SK-N-SH (cell line): ENCODE results near the gene GPM6B. TPM values are rescaled to one million over a fixed set of nuclear protein-coding genes. Genes with fewer than 3 reads are reported as not detected.

Experiments
- CTCF ChIA-PET: fragments of 300-600, 350-600 bp; formaldehyde crosslinking; extraction: SDS; loops from one replicate; lab custom pipeline; 2021; lab: Yijun Ruan, JAX
- POLR2A ChIA-PET: fragments of 350-600 bp; sonication (Branson Sonifier 250); formaldehyde crosslinking; extraction: SDS; loops from one replicate; lab custom pipeline; 2020; ENCODE audit warnings: antibody characterized with exemption, inconsistent platforms; lab: Yijun Ruan, JAX
- DNase-seq: peaks from one replicate; pipeline ENCODE4 v3.0.0; 2012
- H2AFZ ChIP-seq: fragments of 200-600 bp; sonication (generic); 2 replicates; pipeline ENCODE4 v1.8.1; 2016; ENCODE audit warnings: antibody characterized with exemption, mild to moderate bottlenecking, low read depth
- H3F3A ChIP-seq: fragments of 200-600 bp; sonication (generic); replicated peaks from 2 replicates; pipeline ENCODE3; 2016; ENCODE audit warnings: antibody characterized with exemption, mild to moderate bottlenecking; ENCODE audit not compliant: insufficient read depth
- H3K27ac ChIP-seq, 2 experiments: fragments of 200-500 bp in 1 of 2; fragments of 200-600 bp in 1 of 2; sonication (Bioruptor generic) in 1 of 2; sonication (generic), shearing (Covaris generic) in 1 of 2; 2 replicates each; pipeline versions ENCODE4 v1.5.1 to v1.6.1; 2014 to 2016; ENCODE audit warnings: low read depth in 2 of 2, inconsistent platforms in 1 of 2, low read length in 1 of 2, mild to moderate bottlenecking in 1 of 2, mixed read lengths in 1 of 2
- H3K27me3 ChIP-seq: fragments of 200-600 bp; sonication (generic), shearing (Covaris generic); 2 replicates; pipeline ENCODE4 v1.6.1; 2016; ENCODE audit warnings: mixed run types; ENCODE audit not compliant: insufficient read depth
- H3K36me3 ChIP-seq, 2 experiments: fragments of 200-500 bp in 1 of 2; fragments of 200-600 bp in 1 of 2; sonication (Bioruptor generic) in 1 of 2; sonication (generic) in 1 of 2; replicated peaks in 1 of 2; 2 replicates each; pipeline versions ENCODE3 to v1.5.1; 2014 to 2016; ENCODE audit warnings: low read length in 1 of 2, mild to moderate bottlenecking in 1 of 2; ENCODE audit not compliant: insufficient read depth in 2 of 2, control insufficient read depth in 1 of 2
- H3K4me1 ChIP-seq, 2 experiments: fragments of 200-500 bp in 1 of 2; fragments of 200-600 bp in 1 of 2; sonication (Bioruptor generic) in 1 of 2; sonication (generic), shearing (Covaris generic) in 1 of 2; 2 replicates each; pipeline versions ENCODE4 v1.5.1 to v1.6.1; 2014 to 2016; ENCODE audit warnings: low read depth in 1 of 2, low read length in 1 of 2, mixed run types in 1 of 2; ENCODE audit not compliant: insufficient read depth in 2 of 2, control insufficient read depth in 1 of 2
- H3K4me2 ChIP-seq: fragments of 200-600 bp; sonication (generic), shearing (Covaris generic); 2 replicates; pipeline ENCODE4 v1.6.1; 2017; ENCODE audit warnings: mixed run types
- H3K4me3 ChIP-seq, 2 experiments: fragments of 200-500 bp in 1 of 2; fragments of 200-600 bp in 1 of 2; sonication (Bioruptor generic) in 1 of 2; sonication (generic), shearing (Covaris generic) in 1 of 2; 2 replicates each; pipeline versions ENCODE4 v1.5.1 to v1.8.1; 2014 to 2016; ENCODE audit warnings: low read depth in 2 of 2, inconsistent platforms in 1 of 2, low read length in 1 of 2, mild to moderate bottlenecking in 1 of 2, mixed read lengths in 1 of 2, moderate library complexity in 1 of 2
- H3K79me2 ChIP-seq: fragments of 200-600 bp; sonication (generic); 2 replicates; pipeline ENCODE4 v1.8.1; 2017; ENCODE audit warnings: mild to moderate bottlenecking; ENCODE audit not compliant: insufficient read depth
- H3K9ac ChIP-seq: fragments of 200-600 bp; sonication (generic); 2 replicates; pipeline ENCODE4 v1.6.1; 2017; ENCODE audit warnings: mixed run types
- H3K9me2 ChIP-seq: fragments of 200-600 bp; sonication (generic); 2 replicates; pipeline ENCODE4 v1.6.1; 2017; ENCODE audit warnings: mixed run types
- H3K9me3 ChIP-seq: fragments of 200-600 bp; sonication (generic); 2 replicates; pipeline ENCODE4 v1.6.1; 2017; ENCODE audit warnings: mixed run types, mild to moderate bottlenecking, moderate library complexity
- H4K20me1 ChIP-seq: fragments of 200-600 bp; sonication (generic); 2 replicates; pipeline ENCODE4 v1.6.1; 2017; ENCODE audit warnings: mild to moderate bottlenecking, mixed run types; ENCODE audit not compliant: insufficient read depth
- CTCF ChIP-seq: fragments of 200-600 bp; sonication (generic); IDR thresholded peaks from 2 replicates; pipeline ENCODE4 v1.6.1; 2017; ENCODE audit warnings: antibody characterized with exemption, mild to moderate bottlenecking, moderate library complexity
- ELF1 ChIP-seq: IDR thresholded peaks from 2 replicates; pipeline ENCODE4 v1.4.0; 2012
- EP300 ChIP-seq, 2 experiments: IDR thresholded peaks; 2 replicates each; pipeline versions ENCODE4 v1.4.0 to v1.6.1; 2012; ENCODE audit warnings: borderline replicate concordance in 1 of 2, low read depth in 1 of 2, low read length in 1 of 2
- EZH2phosphoT487 ChIP-seq: fragments of 200-600 bp; sonication (generic); IDR thresholded peaks from 2 replicates; pipeline ENCODE4 v1.6.1; 2017; ENCODE audit warnings: low read depth, mixed run types, mild to moderate bottlenecking, antibody characterized with exemption, moderate library complexity, borderline replicate concordance
- FOSL2 ChIP-seq: IDR thresholded peaks from 2 replicates; pipeline ENCODE4 v1.4.0; 2012; ENCODE audit warnings: low read depth, mild to moderate bottlenecking, moderate library complexity, borderline replicate concordance
- GABPA ChIP-seq: IDR thresholded peaks from 2 replicates; pipeline ENCODE4 v1.4.0; 2012; ENCODE audit warnings: low read depth, mild to moderate bottlenecking
- IRF3 ChIP-seq: fragments of 150-350 bp; IDR thresholded peaks from 2 replicates; pipeline ENCODE4 v1.6.1; 2016; ENCODE audit warnings: mild to moderate bottlenecking, low read depth, low read length
- MAX ChIP-seq: IDR thresholded peaks from 2 replicates; pipeline ENCODE4 v1.4.0; 2012; ENCODE audit warnings: low read depth
- NFIC ChIP-seq: IDR thresholded peaks from 2 replicates; pipeline ENCODE4 v1.4.0; 2012; ENCODE audit warnings: borderline replicate concordance
- PBX3 ChIP-seq: IDR thresholded peaks from 2 replicates; pipeline ENCODE4; 2012
- POLR2AphosphoS5 ChIP-seq: IDR thresholded peaks from 2 replicates; pipeline ENCODE4 v1.6.1; 2012; ENCODE audit warnings: low read depth, low read length
- RAD21 ChIP-seq: IDR thresholded peaks from 2 replicates; pipeline ENCODE4 v1.6.1; 2012; ENCODE audit warnings: mild to moderate bottlenecking, low read length
- RXRA ChIP-seq: IDR thresholded peaks from 2 replicates; pipeline ENCODE4 v1.4.0; 2012; ENCODE audit warnings: low read depth, mild to moderate bottlenecking, borderline replicate concordance
- SMC3 ChIP-seq: IDR thresholded peaks from 2 replicates; pipeline ENCODE4 v1.6.1; 2012; ENCODE audit warnings: low read depth, low read length, improper control_type of control experiment
- TAF1 ChIP-seq: IDR thresholded peaks from 2 replicates; pipeline ENCODE4 v1.6.1; 2012; ENCODE audit warnings: low read depth, mild to moderate bottlenecking, low read length, moderate library complexity, borderline replicate concordance
- TCF12 ChIP-seq: IDR thresholded peaks from 2 replicates; pipeline ENCODE4 v1.4.0; 2012
- TEAD4 ChIP-seq: IDR thresholded peaks from 2 replicates; pipeline ENCODE4 v1.4.0; 2012; ENCODE audit warnings: mild to moderate bottlenecking, borderline replicate concordance; ENCODE audit not compliant: insufficient read depth
- WGBS: methylation state at CpG from one replicate; pipeline ENCODE4 v1.1.6; 2017; ENCODE audit warnings: low lambda C conversion rate; 5-methylcytosine and 5-hydroxymethylcytosine counted together
- polyA plus RNA-seq, 3 experiments: library from polyadenylated mRNA; depleted of rRNA; stranded (reverse); fragments of >200 nt; gene quantifications; 2 replicates each; pipeline ENCODE4 v1.2.3, GENCODE V29; 2012

GPM6B gene
- polyA plus RNA-seq, 1 of the 3 experiments (the other 2 are of a cell fraction), result 1.2 TPM

GRCh38 chrX:13741695-13742094 lies 75.2 kb downstream of the GPM6B start:
- no peaks in the 10 kb centered on the region for H3K27me3 ChIP-seq
- H3K9me3 ChIP-seq, result no peaks in the 10 kb centered on the region
- H3K4me2 ChIP-seq, result no peak overlapping the region
- ChIA-PET CTCF (interaction anchor here (0.9 to 1.5 kb wide), 2 partner anchors 10 to 290 kb away, joined by 3 read pairs; no protein-coding TSS in a partner anchor), POLR2A (no interaction called here)
- no peak overlapping the region for H3K9ac ChIP-seq
- peaks cover 50 to 56% of the 10 kb centered on the region in 2 experiments for H3K36me3 ChIP-seq
- no peak overlapping the region for H2AFZ ChIP-seq
- no peaks in the 10 kb centered on the region for H3K9me2 ChIP-seq
- WGBS, result 76% methylated on average over 6 of the region's 6 CpGs
- no peaks in the 10 kb centered on the region for H3K4me1 ChIP-seq
- no peak overlapping the region for H3K4me3 ChIP-seq
- TF ChIP-seq CTCF (no peak), RXRA (no peak), IRF3 (no peak), RAD21 (no peak), POLR2AphosphoS5 (no peak), PBX3 (no peak), ELF1 (no peak), SMC3 (no peak)
- no peaks in the 10 kb centered on the region for H3F3A ChIP-seq
- H3K79me2 ChIP-seq, result no peaks in the 10 kb centered on the region
- no peak overlapping the region for H3K27ac ChIP-seq
- no peak for DNase-seq
- no peaks in the 10 kb centered on the region for H4K20me1 ChIP-seq

- H3K79me2 ChIP-seq, result peaks cover 60% of the 10 kb centered on the region
- TF ChIP-seq TAF1 (peak; percentile 54; the same call in 1 of the 2 replicates), FOSL2 (no peak), IRF3 (no peak), MAX (peak; percentile 90), EP300 (IDR thresholded peaks at IDR 0.05; ENCODE audit: borderline replicate concordance in 1 of 2, low read depth in 1 of 2, low read length in 1 of 2) (0 out of 4 replicates have a peak, but pooled peaks of 1 of the 2 experiments have one; percentile 4), TCF12 (peak; percentile 30; the same call in 1 of the 2 replicates), TEAD4 (no peak), ELF1 (peak; percentile 87; the same call in 1 of the 2 replicates), GABPA (peak; percentile 82), NFIC (no peak), CTCF (no peak), EZH2phosphoT487 (no peak)
Observed at GRCh38 chrX:13734278-13735172, 82.4 kb downstream of the GPM6B start, which contains the start of the genes OFD1 and TRAPPC2. OFD1 (plus strand) TSS chrX:13734748; CDS start chrX:13735072, 324 bp downstream. TRAPPC2 (minus strand) TSS chrX:13734620; CDS start chrX:13719963, 14,657 bp downstream.

More at GRCh38 chrX:13734278-13735172, 82.4 kb downstream of the GPM6B start, which contains the start of the genes OFD1 and TRAPPC2:
- 1% methylated on average over 39 of the region's 75 CpGs for WGBS
- peaks cover 21 to 30% of the 10 kb centered on the region in 2 experiments for H3K36me3 ChIP-seq
- no peaks in the 10 kb centered on the region for H3K9me3 ChIP-seq
- CTCF ChIA-PET, result interaction anchor here (0.7 to 1.7 kb wide), 6 partner anchors 12 to 788 kb away, joined by 3 to 6 read pairs (median 4); partner anchors contain the start of gene GEMIN8
- no peaks in the 10 kb centered on the region for H4K20me1 ChIP-seq
- H3K4me2 ChIP-seq, result peak within 1 kb of the TSS; percentile 89
- H3K27ac ChIP-seq, result peak within 1 kb of the TSS; percentile 86 to 97
- H3F3A ChIP-seq, result no peaks in the 10 kb centered on the region
- H3K4me3 ChIP-seq, result peak within 1 kb of the TSS; percentile 85 to 95
- DNase-seq, result peak; percentile 96
- H3K9ac ChIP-seq, result peak within 1 kb of the TSS; percentile 95
- no peaks in the 10 kb centered on the region for H3K27me3 ChIP-seq
- H2AFZ ChIP-seq, result peak within 1 kb of the TSS; percentile 85
- POLR2A ChIA-PET, result interaction anchor here (0.8 to 2.0 kb wide), 5 partner anchors 13 to 295 kb away, joined by 3 to 13 read pairs (median 6); partner anchors contain the start of genes GEMIN8, RAB9A and TCEANC
- peaks cover 4 to 19% of the 10 kb centered on the region in 2 experiments; a peak in 3 of 4 replicates for H3K4me1 ChIP-seq
- H3K9me2 ChIP-seq, result no peaks in the 10 kb centered on the region
